Measurements from ENCODE around the gene USP46. TPM values are rescaled to one million over a fixed set of nuclear protein-coding genes. Genes with fewer than 3 reads are reported as not detected.

The USP46 gene
- total RNA-seq, result 25.5 and 32.5 TPM in 2 replicates

GRCh38 chr4:52659001-52659721 is at the start of gene USP46:
Gene USP46 (minus strand): TSS chr4:52659301. CDS start chr4:52659150, 151 bp downstream.

Other genes starting within 250 kb of the USP46 start
- gene ERVMER34-1, start 92.1 kb upstream of the USP46 start, total RNA-seq, result not detected in 2 replicates
- gene RASL11B, start 203.0 kb upstream of the USP46 start, total RNA-seq, result 0.23 and 1.5 TPM in 2 replicates